SK-N-SH (cell line): ENCODE measurements around the gene ITGA8.

ENCODE experiments used
- EP300 ChIP-seq, 2 experiments: IDR thresholded peaks; 2 replicates each; pipeline versions ENCODE4 v1.4.0 to v1.6.1; 2012; ENCODE audit warnings: borderline replicate concordance in 1 of 2, low read depth in 1 of 2, low read length in 1 of 2
- FOXM1 ChIP-seq: IDR thresholded peaks from 2 replicates; pipeline ENCODE4 v1.4.0; 2012; ENCODE audit warnings: low read depth, mild to moderate bottlenecking
- GABPA ChIP-seq: IDR thresholded peaks from 2 replicates; pipeline ENCODE4 v1.4.0; 2012; ENCODE audit warnings: low read depth, mild to moderate bottlenecking
- NFIC ChIP-seq: IDR thresholded peaks from 2 replicates; pipeline ENCODE4 v1.4.0; 2012; ENCODE audit warnings: borderline replicate concordance
- POLR2AphosphoS5 ChIP-seq: IDR thresholded peaks from 2 replicates; pipeline ENCODE4 v1.6.1; 2012; ENCODE audit warnings: low read depth, low read length
- RFX5 ChIP-seq: IDR thresholded peaks from 2 replicates; pipeline ENCODE4 v1.6.1; 2012; ENCODE audit warnings: mild to moderate bottlenecking, improper control_type of control experiment, low read length
- TAF1 ChIP-seq: IDR thresholded peaks from 2 replicates; pipeline ENCODE4 v1.6.1; 2012; ENCODE audit warnings: low read depth, mild to moderate bottlenecking, low read length, moderate library complexity, borderline replicate concordance
- TF ChIP-seq, protein P1 (sequence below): fragments of 200-600 bp; sonication (generic); IDR thresholded peaks from 2 replicates; pipeline ENCODE4 v1.6.1; 2017; ENCODE audit warnings: antibody characterized with exemption, mild to moderate bottlenecking, moderate library complexity

DNA sequence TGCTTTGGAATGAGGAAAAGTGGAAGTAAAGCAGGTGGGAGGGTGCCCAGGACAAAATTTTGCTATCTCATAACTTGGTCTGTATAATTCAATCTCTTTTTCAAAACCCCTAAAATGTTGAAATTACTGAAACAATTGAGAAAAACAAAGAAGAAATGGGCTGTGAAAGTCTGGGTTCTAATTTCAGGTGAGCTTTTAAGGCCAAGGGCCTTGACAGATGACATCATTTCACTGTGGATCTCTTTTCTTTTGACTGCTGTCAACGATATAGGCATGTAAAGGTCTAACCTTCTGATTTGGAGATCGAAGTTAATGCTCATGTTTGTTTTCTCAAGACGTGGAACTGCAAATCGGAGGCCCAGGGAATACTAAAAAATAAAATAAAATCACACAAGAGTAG, 127.8 kb downstream of the ITGA8 start:
- TF ChIP-seq, protein P1, sequence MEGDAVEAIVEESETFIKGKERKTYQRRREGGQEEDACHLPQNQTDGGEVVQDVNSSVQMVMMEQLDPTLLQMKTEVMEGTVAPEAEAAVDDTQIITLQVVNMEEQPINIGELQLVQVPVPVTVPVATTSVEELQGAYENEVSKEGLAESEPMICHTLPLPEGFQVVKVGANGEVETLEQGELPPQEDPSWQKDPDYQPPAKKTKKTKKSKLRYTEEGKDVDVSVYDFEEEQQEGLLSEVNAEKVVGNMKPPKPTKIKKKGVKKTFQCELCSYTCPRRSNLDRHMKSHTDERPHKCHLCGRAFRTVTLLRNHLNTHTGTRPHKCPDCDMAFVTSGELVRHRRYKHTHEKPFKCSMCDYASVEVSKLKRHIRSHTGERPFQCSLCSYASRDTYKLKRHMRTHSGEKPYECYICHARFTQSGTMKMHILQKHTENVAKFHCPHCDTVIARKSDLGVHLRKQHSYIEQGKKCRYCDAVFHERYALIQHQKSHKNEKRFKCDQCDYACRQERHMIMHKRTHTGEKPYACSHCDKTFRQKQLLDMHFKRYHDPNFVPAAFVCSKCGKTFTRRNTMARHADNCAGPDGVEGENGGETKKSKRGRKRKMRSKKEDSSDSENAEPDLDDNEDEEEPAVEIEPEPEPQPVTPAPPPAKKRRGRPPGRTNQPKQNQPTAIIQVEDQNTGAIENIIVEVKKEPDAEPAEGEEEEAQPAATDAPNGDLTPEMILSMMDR, result no peak
- TF ChIP-seq RFX5, result no peak
- no peak for TF ChIP-seq NFIC
- TF ChIP-seq GABPA, result no peak
- TF ChIP-seq EP300 (IDR thresholded peaks at IDR 0.05; ENCODE audit: borderline replicate concordance in 1 of 2, low read depth in 1 of 2, low read length in 1 of 2), result no peak
- no peak for TF ChIP-seq FOXM1
- TF ChIP-seq POLR2AphosphoS5, result no peak
- no peak for TF ChIP-seq TAF1
